ENCODE results near the gene SLFN12. TPM values are rescaled to one million over a fixed set of nuclear protein-coding genes. Genes with fewer than 3 reads are reported as not detected.
A peak's percentile ranks its signal among the peaks of the same experiment; 100 is the strongest.

The SLFN12 gene
- total and polyA plus RNA-seq, 10 of the 15 experiments (the other 5 are each of a cell fraction or from before 2014, with no cell fraction given), result 8.7 to 18.5 (median 13.4) TPM

- ChIA-PET CTCF (interaction anchor here (1.1 to 2.7 kb wide), 9 partner anchors 16 to 136 kb away, joined by 5 to 24 read pairs (median 7); partner anchors contain the start of gene SLFN12), SMC1A (ENCODE audit: uncharacterized antibody, unreplicated experiment) (interaction anchor here (0.9 to 3.2 kb wide), 15 partner anchors 10 to 360 kb away, joined by 3 to 26 read pairs (median 12); partner anchors contain the start of genes SLFN11, SLFN12 and TAF15), POLR2A (interaction anchor here (0.7 to 2.5 kb wide), 13 partner anchors 10 to 487 kb away, joined by 3 to 20 read pairs (median 4); partner anchors contain the start of genes PEX12, SLFN11 and SLFN12L), RAD21 (ENCODE audit: unreplicated experiment) (interaction anchor here (0.6 to 3.1 kb wide), 11 partner anchors 10 to 136 kb away, joined by 3 to 28 read pairs (median 6); partner anchors contain the start of genes SLFN11 and SLFN12L)
- H3K27ac ChIP-seq (ENCODE audit: control insufficient read depth, insufficient read depth), result peak overlapping the region; percentile 99
- ATAC-seq (peak; percentile 9), FAIRE-seq (no peak), DNase-seq (ENCODE audit: low read depth, low spot score) (no peak)
- peaks cover 15% of the 10 kb centered on the region for H3K79me2 ChIP-seq (ENCODE audit: control insufficient read depth, insufficient read depth, low read length)
- H3K27me3 ChIP-seq (replicated peaks in 1 of 2; ENCODE audit: control insufficient read depth in 2 of 2, insufficient read depth in 2 of 2, low read length in 1 of 2), result no peaks in the 10 kb centered on the region
- H3K9ac ChIP-seq (ENCODE audit: control insufficient read depth, insufficient read depth, low read length), result peak overlapping the region; percentile 97
- peak overlapping the region; percentile 99 for H3K4me2 ChIP-seq (ENCODE audit: control insufficient read depth, insufficient read depth)
- peaks cover 3% of the 10 kb centered on the region for H3K4me1 ChIP-seq (ENCODE audit: control insufficient read depth, insufficient read depth, low read length)
- peak overlapping the region; percentile 81 for H3K4me3 ChIP-seq
- intact Hi-C loops (cut with micrococcal nuclease; ENCODE audit: unreplicated experiment) (loop anchor here (1.0 to 5.0 kb wide), 5 partner anchors 40 to 207 kb away; partner anchors contain the start of genes SLFN11, SLFN12L and SLFN5), in situ Hi-C loops (cut with MboI) (no loop called here)
- TSS peak; percentile 88 for BruUV-seq (replicated peaks)
- under 1% methylated on average over 16 of the region's 16 CpGs for WGBS (ENCODE audit: insufficient coverage, insufficient replicate concordance, low lambda C conversion rate, missing lambda C conversion rate)
- H2AFZ ChIP-seq (ENCODE audit: control insufficient read depth, low read depth, low read length), result peak overlapping the region; percentile 90
- H3K9me3 ChIP-seq (replicated peaks; ENCODE audit: control insufficient read depth, insufficient read depth, low read length), result no peaks in the 10 kb centered on the region
- H4K20me1 ChIP-seq (ENCODE audit: control insufficient read depth, insufficient read depth), result no peaks in the 10 kb centered on the region
- H3K36me3 ChIP-seq (ENCODE audit: control insufficient read depth in 2 of 2, insufficient read depth in 2 of 2, low read length in 1 of 2), result peaks cover 0 to 11% of the 10 kb centered on the region in 2 experiments; a peak in 2 of 4 replicates
- TF ChIP-seq BMI1 (IDR thresholded peaks at IDR 0.05; ENCODE audit: borderline replicate concordance), result no peak
- TF ChIP-seq CBX5 (IDR thresholded peaks at IDR 0.05; ENCODE audit: low read depth), result 0 out of 2 replicates have a peak, but pooled peaks have one; percentile 36
- TF ChIP-seq MAX (IDR thresholded peaks at IDR 0.05; ENCODE audit: low read depth, low read length), result peak; percentile 57; the same call in 1 of the 2 replicates
- no peak for TF ChIP-seq ATF2 (IDR thresholded peaks at IDR 0.05; ENCODE audit: low read length)
- TF ChIP-seq EP300 (IDR thresholded peaks at IDR 0.05; ENCODE audit: borderline replicate concordance in 1 of 2, control insufficient read depth in 1 of 2, low read depth in 2 of 2, low read length in 2 of 2), result no peak
- no peak for TF ChIP-seq SMAD5 (IDR thresholded peaks at IDR 0.05; ENCODE audit: low read depth)
- no peak for TF ChIP-seq BHLHE40 (IDR thresholded peaks at IDR 0.05; ENCODE audit: borderline replicate concordance in 1 of 2, low read depth in 2 of 2, low read length in 1 of 2)
- 0 out of 2 replicates have a peak, but pooled peaks have one; percentile 10 for TF ChIP-seq NBN (IDR thresholded peaks at IDR 0.05)
- TF ChIP-seq CREM (IDR thresholded peaks at IDR 0.05; ENCODE audit: low read depth), result no peak
- no peak for TF ChIP-seq CEBPB (IDR thresholded peaks at IDR 0.05; ENCODE audit: borderline replicate concordance in 1 of 2, low read depth in 2 of 2, low read length in 2 of 2)
- peak; percentile 70; the same call in 1 of the 2 replicates for TF ChIP-seq RB1 (IDR thresholded peaks at IDR 0.05; ENCODE audit: borderline replicate concordance)
- 0 out of 2 replicates have a peak, but pooled peaks have one; percentile 26 for TF ChIP-seq RFX5 (IDR thresholded peaks at IDR 0.05; ENCODE audit: low read depth, low read length)
- no peak for TF ChIP-seq ZNF207 (IDR thresholded peaks at IDR 0.05; ENCODE audit: borderline replicate concordance)
- no peak for TF ChIP-seq CEBPZ (IDR thresholded peaks at IDR 0.05; ENCODE audit: low read depth, low read length)
- TF ChIP-seq POU2F2 (IDR thresholded peaks at IDR 0.05; ENCODE audit: borderline replicate concordance, low read depth, low read length), result peak; percentile 5; the same call in 1 of the 3 replicates
- no peak for TF ChIP-seq CBFB (IDR thresholded peaks at IDR 0.05; ENCODE audit: low read depth)
- TF ChIP-seq BRCA1 (IDR thresholded peaks at IDR 0.05; ENCODE audit: low read depth, low read length), result no peak
- no peak for TF ChIP-seq ELK1 (IDR thresholded peaks at IDR 0.05; ENCODE audit: low read depth, low read length)
These were observed 16.6 kb upstream of the SLFN12 start for GRCh38 chr17:35448899-35449227.
